Measurements from ENCODE around the gene KRT78. TPM values are rescaled to one million over a fixed set of nuclear protein-coding genes. Genes with fewer than 3 reads are reported as not detected.

The KRT78 gene
- total and polyA plus RNA-seq, 9 of the 15 experiments (the other 6 are each of a cell fraction or from before 2014, with no cell fraction given), result not detected

GRCh38 chr12:52824741-52825410 is 23.9 kb downstream of the KRT78 start:
- Histone ChIP-seq H3K79me2 (ENCODE audit: control insufficient read depth, insufficient read depth, low read length) (no peaks in the 10 kb centered on the region), H3K9ac (ENCODE audit: insufficient read depth in 1 of 2, low read depth in 2 of 2, low read length in 2 of 2) (no peak overlapping the region), H3K4me3 (no peak overlapping the region), H4K20me1 (replicated peaks; ENCODE audit: control insufficient read depth, insufficient read depth, low read length) (no peaks in the 10 kb centered on the region; the same call in 1 of the 2 replicates), H3K27me3 (ENCODE audit: control insufficient read depth in 2 of 2, insufficient read depth in 2 of 2, low read length in 2 of 2) (peaks cover 31 to 72% of the 10 kb centered on the region in 2 experiments; a peak in 4 of 5 replicates), H3K9me3 (replicated peaks; ENCODE audit: control insufficient read depth, insufficient read depth, low read depth, low read length) (no peaks in the 10 kb centered on the region), H3K4me1 (replicated peaks in 1 of 2; ENCODE audit: control insufficient read depth in 2 of 2, insufficient read depth in 2 of 2, low read length in 2 of 2) (no peaks in the 10 kb centered on the region), H3K27ac (ENCODE audit: extremely low read depth, low read depth, low read length) (no peak overlapping the region), H3K36me3 (ENCODE audit: control insufficient read depth, insufficient read depth, low read length) (no peaks in the 10 kb centered on the region), H2AFZ (ENCODE audit: low read depth, low read length) (no peak overlapping the region), H3K4me2 (ENCODE audit: insufficient read depth, low read length) (no peak overlapping the region), H3K9me1 (ENCODE audit: control insufficient read depth, insufficient read depth, low read length) (no peaks in the 10 kb centered on the region)
- BruUV-seq (replicated peaks), result no TSS peak
- DNase-seq (ENCODE audit: extremely low read depth in 1 of 4, low spot score in 3 of 4), result no peak
- intact Hi-C loops (cut with micrococcal nuclease) (no loop called here), in situ Hi-C loops (cut with MboI) (no loop called here)
- CTCF ChIA-PET (ENCODE audit: low intra/inter-chr PET ratio), result no interaction called here
- ATAC-seq, result no peak
- POLR2A ChIA-PET, result interaction anchor here (1.2 kb wide), 1 partner anchor 10 kb away, joined by 3 read pairs; no protein-coding TSS in a partner anchor
- FAIRE-seq, result no peak
- TF ChIP-seq ZNF75A (CRISPR knock-in tag; IDR thresholded peaks at IDR 0.05) (no peak), NEUROD1 (IDR thresholded peaks at IDR 0.05; ENCODE audit: borderline replicate concordance, low read depth, low read length, partially characterized antibody) (no peak), EP300 (IDR thresholded peaks at IDR 0.05; ENCODE audit: low read length) (no peak), ZFP91 (CRISPR knock-in tag; IDR thresholded peaks at IDR 0.05) (no peak), KLF6 (CRISPR knock-in tag; IDR thresholded peaks at IDR 0.05; ENCODE audit: borderline replicate concordance) (no peak), NFRKB (IDR thresholded peaks at IDR 0.05; ENCODE audit: low read depth) (no peak), ELF4 (CRISPR knock-in tag; IDR thresholded peaks at IDR 0.05) (no peak), SNAPC5 (CRISPR knock-in tag; IDR thresholded peaks at IDR 0.05) (no peak), FOXJ2 (tag; IDR thresholded peaks at IDR 0.05) (no peak), ZBTB49 (CRISPR knock-in tag; IDR thresholded peaks at IDR 0.05; ENCODE audit: borderline replicate concordance) (no peak), DMBX1 (CRISPR knock-in tag; IDR thresholded peaks at IDR 0.05; ENCODE audit: borderline replicate concordance) (no peak), ESRRB (CRISPR knock-in tag; IDR thresholded peaks at IDR 0.05; ENCODE audit: borderline replicate concordance) (no peak), CBX2 (IDR thresholded peaks at IDR 0.05; ENCODE audit: insufficient read depth, low read length, poor library complexity, severe bottlenecking) (no peak)
- 2% methylated on average over 5 of the region's 5 CpGs for WGBS (ENCODE audit: insufficient coverage, low coverage, missing lambda C conversion rate)

Data from K562 (cell line).